ENCODE results near the gene TTLL11. TPM values are rescaled to one million over a fixed set of nuclear protein-coding genes. Genes with fewer than 3 reads are reported as not detected.

Gene TTLL11
- total RNA-seq, 2 experiments from 2014 or later: 2.6 to 3.3 TPM

- ChIA-PET CTCF (no interaction called here), POLR2A (no interaction called here)
- Mint-ChIP-seq H3K36me3 (ENCODE audit: low read depth) (no peaks in the 10 kb centered on the region), H3K4me3 (no peak overlapping the region), H3K27me3 (ENCODE audit: low read depth) (peaks cover 9% of the 10 kb centered on the region), H3K27ac (no peak overlapping the region), H3K9me3 (ENCODE audit: insufficient read depth) (no peaks in the 10 kb centered on the region), H3K4me1 (ENCODE audit: low read depth) (peaks cover 7% of the 10 kb centered on the region)
- DNase-seq (no peak), ATAC-seq (no peak)
Observed at GRCh38 chr9:121778252-121779225, 314.6 kb downstream of the TTLL11 start.

GRCh38 chr9:121776739-121777637 lies 316.1 kb downstream of the TTLL11 start:
- ChIA-PET CTCF (no interaction called here), POLR2A (no interaction called here)
- H3K36me3 Mint-ChIP-seq (ENCODE audit: low read depth): no peaks in the 10 kb centered on the region
- no peaks in the 10 kb centered on the region for H3K4me1 Mint-ChIP-seq (ENCODE audit: low read depth)
- no peak overlapping the region for H3K4me3 Mint-ChIP-seq
- no peak overlapping the region for H3K27ac Mint-ChIP-seq
- no peaks in the 10 kb centered on the region for H3K9me3 Mint-ChIP-seq (ENCODE audit: insufficient read depth)
- no peak for ATAC-seq
- no peak for DNase-seq
- peaks cover 9% of the 10 kb centered on the region for H3K27me3 Mint-ChIP-seq (ENCODE audit: low read depth)

GRCh38 chr9:121776001-121776738 lies 316.9 kb downstream of the TTLL11 start:
- no peak overlapping the region for H3K27ac Mint-ChIP-seq
- H3K36me3 Mint-ChIP-seq (ENCODE audit: low read depth): no peaks in the 10 kb centered on the region
- H3K4me1 Mint-ChIP-seq (ENCODE audit: low read depth): no peaks in the 10 kb centered on the region
- ChIA-PET POLR2A (no interaction called here), CTCF (no interaction called here)
- no peak overlapping the region for H3K4me3 Mint-ChIP-seq
- no peak for ATAC-seq
- H3K27me3 Mint-ChIP-seq (ENCODE audit: low read depth): peaks cover 9% of the 10 kb centered on the region
- H3K9me3 Mint-ChIP-seq (ENCODE audit: insufficient read depth): no peaks in the 10 kb centered on the region
- DNase-seq: no peak

GRCh38 chr9:121774715-121775613 lies 318.1 kb downstream of the TTLL11 start:
- H3K36me3 Mint-ChIP-seq (ENCODE audit: low read depth): no peaks in the 10 kb centered on the region
- no peak for ATAC-seq
- no peaks in the 10 kb centered on the region for H3K4me1 Mint-ChIP-seq (ENCODE audit: low read depth)
- peaks cover 9% of the 10 kb centered on the region for H3K27me3 Mint-ChIP-seq (ENCODE audit: low read depth)
- H3K27ac Mint-ChIP-seq: no peak overlapping the region
- DNase-seq: no peak
- ChIA-PET CTCF (no interaction called here), POLR2A (no interaction called here)
- H3K4me3 Mint-ChIP-seq: no peak overlapping the region
- H3K9me3 Mint-ChIP-seq (ENCODE audit: insufficient read depth): no peaks in the 10 kb centered on the region

GRCh38 chr9:121773954-121774714 lies 319.0 kb downstream of the TTLL11 start:
- DNase-seq (no peak), ATAC-seq (no peak)
- ChIA-PET POLR2A (no interaction called here), CTCF (no interaction called here)
- Mint-ChIP-seq H3K4me3 (no peak overlapping the region), H3K9me3 (ENCODE audit: insufficient read depth) (no peaks in the 10 kb centered on the region), H3K4me1 (ENCODE audit: low read depth) (no peaks in the 10 kb centered on the region), H3K36me3 (ENCODE audit: low read depth) (no peaks in the 10 kb centered on the region), H3K27me3 (ENCODE audit: low read depth) (peaks cover 5% of the 10 kb centered on the region), H3K27ac (no peak overlapping the region)

GRCh38 chr9:121773286-121773953 lies 319.7 kb downstream of the TTLL11 start:
- ChIA-PET POLR2A (no interaction called here), CTCF (no interaction called here)
- DNase-seq (no peak), ATAC-seq (no peak)
- Mint-ChIP-seq H3K27ac (no peak overlapping the region), H3K27me3 (ENCODE audit: low read depth) (peaks cover 1% of the 10 kb centered on the region), H3K9me3 (ENCODE audit: insufficient read depth) (no peaks in the 10 kb centered on the region), H3K36me3 (ENCODE audit: low read depth) (no peaks in the 10 kb centered on the region), H3K4me3 (no peak overlapping the region), H3K4me1 (ENCODE audit: low read depth) (no peaks in the 10 kb centered on the region)

- H3K4me3 Mint-ChIP-seq: no peak overlapping the region
- H3K27me3 Mint-ChIP-seq (ENCODE audit: low read depth): no peaks in the 10 kb centered on the region
- no peak overlapping the region for H3K27ac Mint-ChIP-seq
- no peaks in the 10 kb centered on the region for H3K9me3 Mint-ChIP-seq (ENCODE audit: insufficient read depth)
- no peak for DNase-seq
- ChIA-PET POLR2A (no interaction called here), CTCF (no interaction called here)
- H3K36me3 Mint-ChIP-seq (ENCODE audit: low read depth): no peaks in the 10 kb centered on the region
- ATAC-seq: no peak
- H3K4me1 Mint-ChIP-seq (ENCODE audit: low read depth): no peaks in the 10 kb centered on the region
Observed at GRCh38 chr9:121772600-121773285, 320.4 kb downstream of the TTLL11 start.

Small RNA genes within 50 kb of the gene (microRNA-seq; reads per million reads assigned to microRNA genes)
- not detected for gene MIR4478

Other genes with a start within 250 kb of the TTLL11 start
- 10 to 100 TPM; 40.5 to 42.2 TPM for gene NDUFA8, start 66.5 kb upstream of the TTLL11 start, total RNA-seq
- not detected for gene MORN5, start 66.6 kb upstream of the TTLL11 start, total RNA-seq
- not detected for gene LHX6, start 135.6 kb upstream of the TTLL11 start, total RNA-seq
- 10 to 100 TPM; 22.9 to 23.9 TPM for gene RBM18, start 171.5 kb upstream of the TTLL11 start, total RNA-seq
- gene MRRF, start 171.6 kb upstream of the TTLL11 start, total RNA-seq: 10 to 100 TPM; 38.6 to 39.1 TPM